ENCODE data around the gene HTR3D.

GRCh38 chr3:184073621-184074020, 42.1 kb downstream of the HTR3D start:
- no peak for TF ChIP-seq EZH2 (IDR thresholded peaks at IDR 0.05; ENCODE audit: borderline replicate concordance, low read length)
- TF ChIP-seq CTCF (conservative IDR thresholded peaks at IDR 0.05 in 1 of 2, IDR thresholded peaks at IDR 0.05 in 1 of 2; ENCODE audit: extremely low read depth in 1 of 2, insufficient read depth in 1 of 2, low read depth in 1 of 2, low read length in 2 of 2), result no peak

All from mammary epithelial cell (primary cell).